Measurements from ENCODE around the gene PRTFDC1.

GRCh38 chr10:24968349-24968748 is 15.9 kb upstream of the PRTFDC1 start:
- TF ChIP-seq POLR2A (IDR thresholded peaks at IDR 0.05) (no peak), CTCF (IDR thresholded peaks at IDR 0.05 in 4 of 5, conservative IDR thresholded peaks at IDR 0.05 in 1 of 5) (no peak)
